Stimulated activated CD8-positive, alpha-beta memory T cell treated with anti-CD3 and anti-CD28 coated beads, Interleukin-7, amount 100 ng/mL, for 1 hour (primary cell): ENCODE results near the gene ADGRG1.

Experiments
- DNase-seq, 2 donors: peaks; one replicate each; pipeline ENCODE4 v3.0.0-alpha.2; 2020; ENCODE audit warnings: low read depth in 2 of 2

Gene ADGRG1

DNA sequence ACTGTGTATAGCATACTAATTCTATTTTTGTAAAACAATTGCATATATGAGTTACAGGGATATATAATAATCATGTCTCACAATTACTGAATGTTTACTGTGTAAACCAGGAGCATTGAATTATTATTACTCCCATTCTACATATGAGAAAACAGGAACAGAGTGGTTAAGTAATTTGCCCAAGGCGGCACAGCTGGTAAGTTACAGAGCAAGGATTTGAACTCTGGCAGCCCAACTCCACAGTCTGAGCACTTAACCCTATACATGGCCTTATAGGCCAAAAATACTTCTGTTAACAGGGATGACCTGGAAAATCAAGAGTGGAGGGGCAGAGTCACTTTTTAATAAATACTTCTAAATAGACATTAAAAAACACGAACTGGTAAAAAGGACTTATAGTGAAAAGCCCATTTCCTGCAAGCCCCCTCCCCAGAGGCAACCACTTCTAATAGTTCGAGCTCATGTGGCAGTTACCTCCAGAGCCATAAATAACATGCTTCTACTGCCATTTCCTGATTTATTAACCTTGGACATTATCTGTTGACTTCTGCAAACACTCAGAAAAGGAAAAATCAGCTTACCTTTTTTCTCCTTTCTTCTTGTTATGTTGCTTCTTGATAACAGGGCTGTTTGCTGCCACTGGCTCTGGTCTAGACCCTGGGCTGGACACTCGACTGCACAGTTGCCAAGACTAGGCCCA, 22.1 kb upstream of the ADGRG1 start:
- no peak for DNase-seq

DNA sequence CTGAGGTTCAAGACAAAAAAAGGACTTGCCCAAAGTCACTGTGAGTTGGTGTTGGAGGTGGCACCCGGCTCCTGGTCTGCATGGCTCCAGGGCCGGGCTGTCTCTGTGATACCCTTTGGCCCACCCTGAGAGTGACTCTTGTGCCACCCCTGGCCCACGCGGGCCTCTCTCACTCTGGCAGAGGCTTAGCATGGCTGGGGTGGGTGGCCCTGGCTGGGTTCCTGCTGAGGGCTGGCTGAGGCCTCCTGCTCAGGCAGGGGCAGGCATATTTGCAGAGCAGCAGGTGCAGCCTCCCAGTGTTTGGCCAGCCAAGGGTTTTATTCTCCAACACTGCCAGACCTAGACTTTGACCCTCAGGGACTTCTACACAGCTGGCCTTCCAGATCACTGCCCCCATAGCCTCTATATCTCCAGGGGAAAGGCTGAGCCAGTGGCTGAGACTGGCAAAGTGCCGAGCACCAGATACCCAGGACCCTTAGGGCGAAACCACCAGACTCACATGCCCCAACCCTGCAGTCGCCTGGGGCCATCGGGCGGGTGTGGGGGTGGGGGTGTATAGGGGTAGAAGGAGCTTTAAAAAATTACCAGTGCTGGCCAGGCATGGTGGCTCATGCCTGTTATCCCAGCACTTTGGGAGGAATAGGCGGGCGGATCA, 21.5 kb upstream of the ADGRG1 start:
- DNase-seq = no peak

DNA sequence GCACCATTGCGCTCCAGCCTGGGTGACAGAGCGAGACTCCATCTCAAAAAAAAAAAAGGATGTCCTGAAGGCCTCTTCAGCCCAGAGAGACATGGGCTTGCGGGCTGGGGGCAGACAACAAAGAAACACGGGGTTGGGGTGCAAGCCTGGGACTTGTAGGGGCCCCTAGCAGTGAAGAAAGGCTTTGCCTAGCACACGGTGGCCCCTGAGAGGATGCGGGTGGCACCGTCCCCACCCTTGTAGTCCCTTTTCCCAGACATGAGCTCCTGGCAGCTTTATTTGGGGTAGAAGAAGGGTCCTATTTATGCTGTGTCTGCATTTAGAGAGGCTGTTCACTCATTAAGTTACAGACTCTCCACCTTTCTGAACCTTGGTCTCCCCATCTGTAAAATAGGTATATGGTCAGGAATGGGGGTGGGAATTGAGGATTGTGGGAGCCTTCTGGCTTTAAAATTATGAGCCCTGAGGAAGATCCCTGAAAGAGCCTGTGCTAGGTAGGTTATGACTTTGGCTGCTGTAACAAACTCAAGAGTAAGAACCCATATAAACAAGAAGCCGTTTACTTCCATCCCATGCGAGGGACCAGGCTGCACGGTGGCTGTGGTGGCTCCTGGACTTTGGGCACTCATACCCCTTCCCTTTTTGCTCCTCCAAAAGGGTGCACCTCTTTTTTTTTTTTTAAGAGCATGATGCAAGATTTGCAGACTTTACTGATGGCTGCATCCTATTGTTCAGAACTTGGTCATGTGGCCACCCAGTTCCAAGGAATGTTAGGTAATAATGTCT, 20.6 kb upstream of the ADGRG1 start:
- DNase-seq = no peak

DNA sequence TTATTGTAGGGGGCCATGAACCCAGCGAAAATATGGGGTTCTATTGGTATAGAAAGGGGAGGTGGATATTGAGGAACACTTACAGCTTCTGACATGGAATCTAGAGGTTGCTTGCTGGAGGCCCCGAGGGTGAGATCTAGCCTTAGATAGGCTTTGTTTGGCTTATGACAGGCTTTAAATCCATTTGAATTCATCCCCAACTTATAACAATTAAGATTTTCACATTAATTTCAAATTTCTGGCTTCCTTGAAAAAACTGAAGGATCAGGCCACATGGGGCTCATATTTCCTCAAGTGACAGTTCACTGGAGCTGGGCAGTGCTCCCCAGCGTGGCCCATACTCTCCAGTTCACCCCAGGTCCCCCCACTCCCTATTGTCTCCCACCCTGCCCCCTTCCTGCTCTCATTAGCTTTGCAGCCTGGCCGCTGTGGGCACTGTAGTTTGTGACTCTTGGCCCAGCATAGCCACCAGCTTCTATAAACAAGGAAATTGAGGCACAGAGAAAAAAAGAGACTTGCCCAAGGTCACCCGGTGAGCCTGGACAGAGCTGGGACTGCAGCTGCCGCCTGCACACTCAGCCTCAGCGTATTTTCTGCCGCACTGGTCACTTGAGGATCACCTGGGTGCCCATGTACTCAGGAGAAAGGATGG, 19.8 kb upstream of the ADGRG1 start:
- DNase-seq = no peak

DNA sequence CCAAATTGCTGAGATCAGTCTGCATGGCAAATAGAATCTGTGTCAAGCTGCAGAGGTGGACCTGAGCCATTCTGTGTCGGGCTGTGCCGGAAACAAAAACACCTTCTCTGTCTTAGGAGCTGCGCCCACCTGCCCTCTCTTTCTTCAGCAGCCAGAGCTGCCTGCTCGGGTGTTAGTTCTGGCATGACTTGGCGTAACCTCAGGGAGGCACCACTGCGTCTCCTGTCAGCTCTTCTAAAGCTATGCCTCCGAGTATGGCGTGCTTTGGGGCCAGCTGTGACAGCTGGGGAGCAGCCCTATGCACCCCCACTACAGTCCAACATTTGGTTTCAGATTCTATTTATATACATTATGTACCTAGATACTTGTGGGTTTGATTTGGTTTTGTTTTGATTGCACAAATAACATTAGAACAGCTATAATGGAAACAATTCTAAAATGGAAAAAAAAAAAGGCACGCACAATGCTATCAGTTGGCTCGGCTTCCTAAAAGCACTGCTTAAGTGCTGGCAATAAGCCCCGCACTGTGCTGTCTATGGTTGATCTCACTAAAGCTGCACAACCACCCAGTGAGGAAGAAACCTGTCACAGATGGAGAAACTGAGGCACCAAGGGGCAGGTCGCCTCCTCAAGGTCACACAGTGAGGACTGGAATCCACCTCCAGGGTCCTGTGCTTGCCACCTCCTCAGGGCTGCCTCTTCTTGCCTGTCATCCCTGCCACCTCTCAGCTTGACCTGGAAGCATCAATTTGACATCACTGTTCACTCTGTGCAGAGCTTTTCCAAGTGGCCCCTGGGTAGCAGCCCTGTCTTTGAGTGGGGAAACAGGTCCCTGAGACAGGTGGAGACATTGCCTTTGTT, 18.7 kb upstream of the ADGRG1 start:
- no peak for DNase-seq

DNA sequence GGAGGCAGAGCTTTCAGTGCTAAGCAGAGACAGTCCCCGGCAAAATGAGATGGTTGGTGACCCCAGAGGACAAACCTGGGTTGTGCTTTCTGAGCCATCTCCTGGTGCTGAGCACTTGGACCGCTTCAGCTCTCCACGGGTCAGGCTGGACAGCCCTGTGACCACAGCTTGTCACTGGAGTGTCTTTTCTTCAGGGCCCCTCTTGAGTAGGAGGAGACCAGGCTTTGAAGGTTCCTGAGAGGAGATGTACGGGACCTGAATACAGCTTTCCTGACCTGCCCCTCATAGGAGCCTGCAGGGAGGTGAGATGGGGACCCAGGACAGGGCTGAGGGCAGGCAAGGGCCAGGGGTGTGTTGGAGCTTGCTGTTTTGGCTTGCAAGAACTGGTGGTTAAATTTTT, 17.8 kb upstream of the ADGRG1 start:
- DNase-seq = no peak

DNA sequence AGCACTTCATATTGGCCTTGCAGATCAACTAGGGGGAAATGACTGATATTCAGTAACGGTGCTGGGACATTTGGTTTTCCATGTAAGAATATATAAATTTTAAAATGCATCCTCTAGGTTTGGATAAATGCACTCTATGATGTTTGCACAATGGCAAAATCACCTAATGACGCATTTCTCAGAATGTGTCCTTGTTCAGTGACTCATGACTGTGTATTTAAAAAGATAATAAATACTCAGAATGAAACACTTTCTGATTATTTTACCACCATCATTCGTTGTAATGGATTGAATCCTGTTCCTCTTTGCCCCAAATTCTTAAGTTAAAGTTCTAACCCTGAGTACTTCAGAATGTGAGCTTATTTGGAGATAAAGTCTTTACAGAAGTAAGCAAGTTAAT, 17.2 kb upstream of the ADGRG1 start:
- DNase-seq = no peak

DNA sequence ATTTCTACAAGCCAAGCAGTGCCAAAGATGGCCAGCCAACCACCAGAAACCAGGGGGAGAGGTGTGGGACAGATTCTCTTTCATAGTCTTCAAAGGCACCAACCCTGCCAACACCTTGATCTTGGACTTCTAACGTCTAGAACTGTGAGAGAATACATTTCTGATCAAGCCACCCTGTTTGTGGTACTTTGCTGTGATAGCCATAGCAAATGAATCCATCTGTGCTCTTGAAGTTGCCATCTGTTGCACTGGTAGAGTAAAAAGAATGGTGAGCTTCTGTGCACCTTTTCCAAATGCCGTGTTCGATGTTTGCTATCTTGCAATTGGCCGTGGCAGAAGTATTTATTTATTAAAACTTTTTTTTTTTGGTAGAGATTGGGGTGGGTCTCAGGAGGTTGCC, 16.7 kb upstream of the ADGRG1 start:
- DNase-seq = no peak

DNA sequence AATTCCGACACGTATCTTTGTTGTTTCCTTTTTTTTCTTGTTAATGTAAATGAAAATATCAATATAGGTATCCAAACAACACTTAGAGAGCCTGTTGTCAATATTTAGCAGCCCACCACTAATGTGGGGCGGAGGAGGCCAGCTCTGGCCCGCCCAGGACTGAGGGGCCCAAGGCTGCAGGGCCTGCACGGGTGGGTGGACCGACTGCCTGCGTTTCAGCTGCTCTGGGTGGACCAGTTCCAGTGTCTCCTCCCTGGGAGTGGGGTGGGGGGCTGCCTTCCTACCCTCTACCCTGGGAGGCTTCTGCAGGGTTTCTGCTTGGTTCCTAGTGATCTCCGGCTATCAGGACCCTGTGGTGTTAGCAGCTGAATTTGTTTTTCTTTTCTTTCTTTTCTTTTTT, 15.9 kb upstream of the ADGRG1 start:
- no peak for DNase-seq

DNA sequence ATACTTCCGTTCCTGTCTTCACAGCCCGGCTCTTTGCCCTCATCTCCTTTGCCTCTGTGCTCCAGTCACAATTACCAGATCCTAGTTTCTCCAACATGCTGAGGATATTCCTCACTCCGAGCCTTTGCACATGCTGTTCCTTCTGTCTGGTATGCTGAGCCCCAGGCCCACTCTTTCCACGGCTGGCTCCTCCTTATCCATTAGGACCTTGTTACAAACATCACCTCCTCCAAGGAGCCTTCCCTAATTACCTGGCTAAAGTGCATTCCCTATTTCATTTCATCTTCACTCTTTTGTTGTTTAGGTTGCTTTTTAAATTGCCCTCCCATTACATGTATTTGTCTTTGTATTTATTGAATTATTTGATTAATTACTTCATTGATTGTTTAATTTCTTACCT, 14.9 kb upstream of the ADGRG1 start:
- DNase-seq = no peak

DNA sequence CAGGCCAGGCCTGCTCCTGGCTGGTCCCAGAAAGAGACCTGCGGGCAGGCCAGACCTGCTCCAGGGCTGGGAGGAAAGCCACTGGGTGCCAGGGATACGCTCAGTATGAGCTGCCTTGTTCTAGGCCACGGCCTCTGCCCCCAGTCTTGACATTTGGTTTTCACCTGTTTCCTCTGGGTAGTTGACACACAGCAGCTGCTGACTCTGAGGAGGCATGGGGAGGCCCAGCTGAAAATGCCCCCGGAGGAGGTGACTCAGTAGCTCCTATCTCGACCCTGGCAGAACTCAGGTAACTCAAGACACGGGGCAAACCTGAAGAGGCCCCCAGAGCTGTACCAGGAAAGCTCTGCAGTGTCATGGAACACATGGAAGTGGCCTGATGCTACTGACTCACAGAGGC, 13.9 kb upstream of the ADGRG1 start:
- no peak for DNase-seq

DNA sequence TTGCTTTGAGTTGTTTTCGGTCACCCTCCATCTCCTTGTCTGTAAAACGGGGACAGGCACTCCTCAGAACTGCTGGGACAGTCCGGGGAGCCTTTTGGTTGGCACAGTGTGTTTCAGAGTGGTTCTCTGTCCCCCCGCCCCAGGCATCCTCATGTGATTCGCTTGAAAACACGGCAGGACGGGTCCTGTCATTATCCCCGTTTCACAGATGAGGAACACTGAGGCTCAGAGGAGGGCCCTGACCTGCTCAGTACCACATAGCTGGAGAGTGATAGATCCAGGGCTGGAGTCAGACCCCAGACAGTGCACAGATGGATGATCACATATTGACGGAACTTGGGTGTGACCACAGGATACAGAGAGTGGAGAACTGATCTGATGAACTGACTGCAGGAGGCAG, 13.5 kb upstream of the ADGRG1 start:
- no peak for DNase-seq

DNA sequence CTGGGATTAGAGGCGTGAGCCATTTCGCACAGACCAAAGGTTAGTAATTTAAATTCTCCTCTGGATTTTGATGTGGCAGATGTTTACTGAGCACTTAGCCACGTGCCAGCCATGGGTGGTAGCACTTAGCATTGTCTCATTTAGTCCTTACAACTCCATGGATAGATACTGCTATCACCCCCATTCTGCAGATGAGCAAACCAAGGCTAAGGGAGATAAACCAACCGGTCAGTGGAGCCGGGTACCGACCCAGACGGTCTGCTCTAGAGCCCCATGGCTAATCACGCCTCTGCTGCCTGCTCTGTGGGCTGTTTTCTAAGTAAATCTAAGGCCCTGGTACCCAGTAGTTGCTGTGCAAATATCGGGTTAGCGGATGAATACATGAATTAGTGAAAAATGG, 12.6 kb upstream of the ADGRG1 start:
- no peak for DNase-seq

DNA sequence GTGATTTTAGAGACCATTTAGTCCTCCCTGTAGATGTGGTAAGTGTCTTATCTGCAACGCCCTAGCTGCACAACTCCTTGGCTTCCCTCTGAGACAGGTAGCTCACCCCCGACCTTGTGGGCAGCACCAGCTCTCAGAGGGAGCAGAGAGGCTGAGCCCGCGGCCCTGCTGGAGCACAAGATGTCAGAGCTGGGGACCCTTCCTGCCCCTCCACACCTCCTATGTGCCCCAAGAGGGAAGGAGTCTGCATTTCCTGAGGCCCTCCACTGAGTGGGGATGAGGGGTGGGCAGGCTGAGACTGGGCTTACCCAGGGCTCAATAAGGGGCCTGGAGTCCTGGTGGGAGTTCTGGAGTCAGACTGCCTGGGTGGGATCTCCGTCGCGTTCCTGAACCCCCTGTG, 12.2 kb upstream of the ADGRG1 start:
- DNase-seq = no peak

DNA sequence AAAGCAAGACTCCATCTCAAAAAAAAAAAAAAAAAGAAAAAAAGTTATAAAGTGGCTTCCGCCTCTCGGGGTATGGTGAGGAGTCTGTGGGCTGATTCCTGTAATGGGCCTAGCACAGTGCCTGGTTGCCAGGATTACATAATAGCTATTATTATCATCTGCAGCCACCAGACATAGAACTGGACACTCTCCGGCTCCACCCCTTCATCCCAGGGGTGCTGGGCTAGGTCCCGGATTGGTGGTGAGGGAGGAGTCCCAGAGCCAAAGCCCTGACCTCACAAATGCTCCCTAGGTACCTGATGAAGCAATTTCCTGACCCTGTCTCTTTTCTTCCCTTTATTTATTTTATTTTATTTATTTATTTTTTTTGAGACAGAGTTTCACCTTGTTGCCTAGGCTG, 11.6 kb upstream of the ADGRG1 start:
- DNase-seq = no peak

DNA sequence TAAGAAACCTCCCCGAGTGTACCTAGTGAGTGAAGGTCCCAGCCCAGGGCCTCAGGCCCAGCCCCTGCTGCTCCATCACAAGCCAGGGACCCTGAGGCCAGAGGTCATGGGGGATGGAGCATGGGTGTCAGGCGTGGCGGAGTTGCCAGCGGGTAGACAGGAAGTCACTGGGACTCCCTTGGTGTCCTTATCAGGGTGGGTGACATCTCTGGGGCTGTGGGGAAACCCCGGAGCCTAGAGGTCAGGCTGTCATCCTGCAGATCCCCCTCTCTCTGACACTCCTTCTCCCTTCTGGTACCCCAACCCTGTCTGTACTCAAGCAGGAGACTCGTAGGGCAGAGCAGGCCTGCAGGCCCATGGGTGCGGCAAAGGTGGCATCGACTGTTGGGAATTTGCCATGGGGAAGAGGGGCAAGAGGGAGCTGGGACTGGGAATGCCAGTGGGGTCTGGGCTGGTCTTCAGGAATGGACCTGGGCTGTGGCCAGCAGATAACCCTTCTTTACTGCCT, 10.8 kb upstream of the ADGRG1 start:
- no peak for DNase-seq

DNA sequence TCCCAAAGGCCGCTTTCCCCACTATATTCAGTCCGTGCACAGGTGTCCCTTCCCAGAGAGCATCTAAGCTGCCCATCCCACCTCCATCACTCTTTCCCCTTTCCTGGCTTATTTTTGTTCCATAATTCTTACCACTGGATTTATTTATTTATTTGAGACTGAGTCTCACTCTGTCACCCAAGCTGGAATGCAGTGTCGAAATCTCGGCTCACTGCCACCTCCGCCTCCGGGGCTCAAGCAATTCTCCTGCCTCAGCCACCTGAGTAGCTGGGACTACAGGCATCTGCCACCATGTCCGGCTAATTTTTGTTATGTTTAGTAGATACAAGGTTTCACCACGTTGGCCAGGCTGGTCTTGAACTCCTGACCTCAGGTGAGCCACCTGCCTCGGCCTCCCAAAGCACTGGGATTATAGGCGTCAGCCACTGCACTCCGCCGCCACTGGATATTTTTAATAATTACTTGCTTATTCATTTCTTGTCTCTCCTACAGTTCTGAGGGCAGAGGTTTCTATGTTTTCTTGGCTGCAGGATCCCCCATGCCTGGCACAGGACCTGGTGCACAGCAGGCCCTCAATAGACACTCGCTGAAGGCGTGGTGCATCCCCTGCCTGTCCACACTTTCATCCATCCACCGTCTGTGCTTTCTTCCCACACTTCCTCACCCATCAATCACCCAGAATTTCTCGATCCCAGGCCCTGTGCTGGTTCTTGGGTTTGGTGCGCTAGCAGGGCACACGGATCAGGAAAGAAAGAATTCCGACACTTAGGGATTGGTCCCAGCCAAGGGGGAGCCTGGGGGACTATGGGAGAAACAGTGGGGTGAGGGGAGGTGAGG, 9.9 kb upstream of the ADGRG1 start:
- DNase-seq = no peak

DNA sequence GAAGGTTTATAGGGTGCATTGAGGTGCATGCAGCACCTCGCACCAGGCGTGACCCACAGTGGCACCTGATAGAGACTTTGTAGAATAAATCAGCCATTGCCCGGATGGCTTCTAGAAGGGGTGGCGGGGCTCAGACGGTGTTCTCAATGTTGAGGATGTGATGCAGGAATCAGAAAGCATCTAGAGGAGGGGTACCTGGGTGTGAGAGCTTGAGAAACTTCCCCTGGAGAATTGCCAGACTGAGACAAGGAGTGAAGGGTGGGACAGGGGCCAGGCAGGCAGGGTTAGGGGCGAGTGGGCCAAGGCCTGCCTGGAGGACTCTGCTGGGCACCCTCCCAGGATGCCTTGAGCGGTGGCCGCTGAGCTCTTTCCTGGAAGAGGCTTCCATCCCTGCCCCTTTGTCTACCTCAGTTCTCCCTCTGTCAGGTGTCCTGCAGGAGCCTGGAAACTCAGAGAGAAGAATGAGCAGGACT, 9.3 kb upstream of the ADGRG1 start:
- DNase-seq = no peak

DNA sequence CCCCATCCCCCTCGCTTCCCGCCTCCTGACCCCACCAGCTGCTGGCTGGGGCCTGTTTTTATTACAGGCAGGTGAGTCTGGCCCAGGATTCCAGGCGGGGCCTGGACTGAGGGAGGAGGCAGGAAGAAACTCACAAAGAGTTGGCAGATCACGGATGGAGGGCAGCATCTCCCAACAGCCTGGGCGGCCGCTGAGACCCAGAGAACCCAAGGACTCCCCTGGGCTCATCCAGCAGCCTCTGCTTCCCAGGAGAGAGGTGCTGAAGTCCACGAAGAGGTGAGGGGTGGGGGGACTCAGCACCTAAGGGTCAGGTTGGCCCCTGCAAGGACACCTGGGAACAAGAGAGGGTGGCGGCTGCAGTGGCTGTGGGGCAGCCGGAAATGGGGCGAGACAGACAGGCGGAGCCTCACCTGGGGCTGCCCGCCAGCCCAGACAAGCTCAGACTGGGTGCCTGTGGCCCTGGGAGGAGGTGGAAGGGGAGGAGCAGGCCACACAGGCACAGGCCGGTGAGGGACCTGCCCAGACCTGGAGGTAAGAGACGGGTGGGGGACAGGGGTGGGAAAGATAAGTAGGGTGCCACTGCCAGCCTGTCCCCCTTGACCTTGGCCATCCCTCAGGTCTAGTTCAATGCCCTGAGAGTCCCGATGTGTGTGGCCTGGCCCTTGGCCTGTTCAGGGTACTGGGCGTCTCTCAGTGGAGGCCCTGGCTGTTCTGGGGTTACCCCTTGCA, 8.7 kb upstream of the ADGRG1 start:
- no peak for DNase-seq
